Measurements from ENCODE around the gene POLE. TPM values are rescaled to one million over a fixed set of nuclear protein-coding genes. Genes with fewer than 3 reads are reported as not detected.

POLE gene
- total and polyA plus RNA-seq, 2 experiments from 2014 or later = 19.3 to 46.1 TPM

DNA sequence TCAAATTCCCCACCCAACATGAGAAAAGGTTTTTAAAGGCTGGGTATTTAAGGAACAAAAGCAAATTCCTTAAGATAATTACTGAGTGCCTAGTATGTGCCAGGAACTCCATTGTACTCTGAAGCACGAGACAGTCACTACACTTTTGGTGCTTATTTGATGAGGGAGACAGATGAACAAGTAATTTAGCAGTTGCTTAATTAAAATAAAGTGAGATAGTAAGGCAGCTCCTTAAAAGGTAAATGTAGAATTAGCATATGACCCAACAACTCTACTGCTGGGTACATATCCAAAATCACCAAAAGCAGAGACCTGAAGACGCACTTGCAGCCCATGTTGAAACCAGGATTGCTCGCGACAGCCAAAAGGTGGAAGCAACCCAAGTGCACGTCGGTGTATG is 21.3 kb downstream of the POLE start:
- TF ChIP-seq, protein P1, sequence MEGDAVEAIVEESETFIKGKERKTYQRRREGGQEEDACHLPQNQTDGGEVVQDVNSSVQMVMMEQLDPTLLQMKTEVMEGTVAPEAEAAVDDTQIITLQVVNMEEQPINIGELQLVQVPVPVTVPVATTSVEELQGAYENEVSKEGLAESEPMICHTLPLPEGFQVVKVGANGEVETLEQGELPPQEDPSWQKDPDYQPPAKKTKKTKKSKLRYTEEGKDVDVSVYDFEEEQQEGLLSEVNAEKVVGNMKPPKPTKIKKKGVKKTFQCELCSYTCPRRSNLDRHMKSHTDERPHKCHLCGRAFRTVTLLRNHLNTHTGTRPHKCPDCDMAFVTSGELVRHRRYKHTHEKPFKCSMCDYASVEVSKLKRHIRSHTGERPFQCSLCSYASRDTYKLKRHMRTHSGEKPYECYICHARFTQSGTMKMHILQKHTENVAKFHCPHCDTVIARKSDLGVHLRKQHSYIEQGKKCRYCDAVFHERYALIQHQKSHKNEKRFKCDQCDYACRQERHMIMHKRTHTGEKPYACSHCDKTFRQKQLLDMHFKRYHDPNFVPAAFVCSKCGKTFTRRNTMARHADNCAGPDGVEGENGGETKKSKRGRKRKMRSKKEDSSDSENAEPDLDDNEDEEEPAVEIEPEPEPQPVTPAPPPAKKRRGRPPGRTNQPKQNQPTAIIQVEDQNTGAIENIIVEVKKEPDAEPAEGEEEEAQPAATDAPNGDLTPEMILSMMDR (IDR thresholded peaks at IDR 0.05; ENCODE audit: low read depth, low read length) = no peak
- H3K36me3 ChIP-seq = peaks cover 36% of the 10 kb centered on the region

GRCh38 chr12:132665149-132665491 is 22.0 kb downstream of the POLE start:
- no peak for DNase-seq (ENCODE audit: low read depth in 1 of 2, low spot score in 1 of 2)
- no peaks in the 10 kb centered on the region for H3K4me1 ChIP-seq (ENCODE audit: low read depth)
- H3K4me3 ChIP-seq = no peak overlapping the region
- no peaks in the 10 kb centered on the region for H3K27me3 ChIP-seq
- H3K27ac ChIP-seq = no peak overlapping the region
- TF ChIP-seq, protein P1 (IDR thresholded peaks at IDR 0.05; ENCODE audit: low read depth, low read length) = no peak
- no peaks in the 10 kb centered on the region for H3K9me3 ChIP-seq (ENCODE audit: low read depth)
- H3K36me3 ChIP-seq = peaks cover 40% of the 10 kb centered on the region

More for the DNA sequence above, 21.3 kb downstream of the POLE start:
- DNase-seq (ENCODE audit: low read depth in 1 of 2, low spot score in 1 of 2) = no peak
- no peak overlapping the region for H3K4me3 ChIP-seq
- no peaks in the 10 kb centered on the region for H3K9me3 ChIP-seq (ENCODE audit: low read depth)
- no peaks in the 10 kb centered on the region for H3K27me3 ChIP-seq
- no peak overlapping the region for H3K27ac ChIP-seq
- H3K4me1 ChIP-seq (ENCODE audit: low read depth) = no peaks in the 10 kb centered on the region

- peaks cover 40% of the 10 kb centered on the region for H3K36me3 ChIP-seq
- no peaks in the 10 kb centered on the region for H3K4me1 ChIP-seq (ENCODE audit: low read depth)
- no peak for DNase-seq (ENCODE audit: low read depth in 1 of 2, low spot score in 1 of 2)
- TF ChIP-seq, protein P1 (IDR thresholded peaks at IDR 0.05; ENCODE audit: low read depth, low read length) = no peak
- no peaks in the 10 kb centered on the region for H3K9me3 ChIP-seq (ENCODE audit: low read depth)
- no peaks in the 10 kb centered on the region for H3K27me3 ChIP-seq
- H3K27ac ChIP-seq = no peak overlapping the region
- no peak overlapping the region for H3K4me3 ChIP-seq
Measured at GRCh38 chr12:132664206-132665148, 22.7 kb downstream of the POLE start.

DNA sequence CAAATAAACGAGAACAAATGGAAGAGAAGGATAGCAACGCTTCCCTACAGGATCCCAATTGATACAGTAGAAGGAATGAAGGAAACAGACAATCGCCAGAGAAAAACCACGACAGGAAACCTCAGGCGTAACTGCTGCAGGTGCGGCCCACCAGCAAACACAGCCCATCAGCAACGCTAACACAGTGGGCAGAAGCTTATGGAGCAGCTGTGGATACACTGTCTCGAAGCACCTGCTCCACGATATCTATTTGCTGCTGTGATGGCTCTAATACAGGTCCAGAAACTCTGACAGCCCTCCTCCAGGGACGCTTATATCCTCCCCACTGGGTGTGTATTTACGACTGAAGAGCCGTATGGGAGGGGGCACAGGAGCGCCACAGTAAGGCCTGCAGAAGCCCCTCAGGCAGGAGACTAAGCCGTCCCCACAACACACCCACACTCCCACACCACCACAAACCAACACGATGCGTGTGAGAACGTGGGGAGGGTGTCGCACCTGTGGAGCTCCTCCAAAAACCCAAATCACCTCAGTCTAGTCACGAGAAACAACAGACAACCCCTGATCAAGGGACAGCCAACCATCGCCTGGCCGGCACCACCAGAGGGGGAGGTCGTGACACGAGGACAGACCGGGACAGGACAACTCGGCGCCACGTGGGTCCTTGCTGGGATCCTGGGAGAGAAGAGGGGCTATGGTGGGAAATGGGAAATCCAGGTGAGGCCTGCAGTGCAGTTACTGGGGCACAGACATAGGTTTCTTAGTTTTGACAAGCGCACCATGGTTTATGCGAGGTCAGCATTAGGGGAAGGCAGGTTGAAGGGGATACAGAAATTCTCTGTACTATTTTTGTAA is 24.0 kb downstream of the POLE start:
- Histone ChIP-seq H3K27ac (no peak overlapping the region), H3K4me3 (no peak overlapping the region), H3K4me1 (ENCODE audit: low read depth) (no peaks in the 10 kb centered on the region), H3K9me3 (ENCODE audit: low read depth) (no peaks in the 10 kb centered on the region), H3K36me3 (peaks cover 41% of the 10 kb centered on the region), H3K27me3 (no peaks in the 10 kb centered on the region)
- TF ChIP-seq, protein P1 (IDR thresholded peaks at IDR 0.05; ENCODE audit: low read depth, low read length) = no peak
- no peak for DNase-seq (ENCODE audit: low read depth in 1 of 2, low spot score in 1 of 2)

- Histone ChIP-seq H3K36me3 (peaks cover 43% of the 10 kb centered on the region), H3K9me3 (ENCODE audit: low read depth) (no peaks in the 10 kb centered on the region), H3K27ac (no peak overlapping the region), H3K4me3 (no peak overlapping the region), H3K4me1 (ENCODE audit: low read depth) (no peaks in the 10 kb centered on the region), H3K27me3 (no peaks in the 10 kb centered on the region)
- TF ChIP-seq, protein P1 (IDR thresholded peaks at IDR 0.05; ENCODE audit: low read depth, low read length) = no peak
- no peak for DNase-seq (ENCODE audit: low read depth in 1 of 2, low spot score in 1 of 2)
Measured at GRCh38 chr12:132661972-132662371, 25.2 kb downstream of the POLE start.

All from cardiac muscle cell (in vitro differentiated cells and primary cell).